Measurements from ENCODE around the gene PCNX1. TPM values are rescaled to one million over a fixed set of nuclear protein-coding genes. Genes with fewer than 3 reads are reported as not detected.
A peak's percentile ranks its signal among the peaks of the same experiment; 100 is the strongest.
"Not testable (repeated sequence)": the region's sequence is repeated elsewhere in the genome, so short reads cannot be mapped to it uniquely, and the experiment has no call there.

The PCNX1 gene
- polyA plus RNA-seq, 10 donors: 19.7 to 32.1 (median 23.7) TPM

DNA sequence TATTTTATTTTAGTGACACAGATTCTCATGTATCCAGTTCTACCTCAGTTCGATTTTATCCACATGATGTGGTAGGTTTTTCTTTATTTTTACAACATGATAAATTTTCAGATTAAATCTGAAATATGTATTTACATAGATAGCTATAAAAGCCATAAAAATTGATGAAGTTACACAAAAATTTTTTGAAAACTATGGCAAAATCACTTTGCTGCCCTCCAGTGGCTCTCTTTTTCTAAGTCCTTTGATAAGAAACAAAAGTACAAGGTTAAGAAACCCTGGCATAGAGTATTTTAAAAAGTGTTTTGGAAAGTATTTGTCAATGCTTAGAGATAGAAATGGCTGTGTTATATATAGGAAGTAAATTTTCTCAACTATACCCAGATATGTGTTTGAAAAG, 104.2 kb downstream of the PCNX1 start:
- no peak for DNase-seq

DNA sequence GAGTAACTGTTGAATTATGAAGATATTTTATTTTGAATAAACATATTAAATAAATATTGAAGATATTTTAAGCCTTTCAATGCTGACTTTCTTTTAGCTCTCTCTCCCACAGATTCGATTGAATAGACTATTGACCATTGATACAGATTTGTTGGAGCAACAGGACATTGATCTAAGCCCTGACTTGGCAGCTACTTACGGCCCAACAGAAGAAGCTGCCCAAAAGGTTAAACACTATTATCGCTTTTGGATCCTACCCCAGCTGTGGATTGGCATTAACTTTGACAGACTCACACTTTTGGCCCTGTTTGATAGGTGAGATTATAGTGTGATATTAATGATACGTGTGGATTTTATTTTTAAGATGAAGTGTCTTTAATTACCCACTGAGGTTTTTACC, 105.6 kb downstream of the PCNX1 start:
- no peak for DNase-seq

DNA sequence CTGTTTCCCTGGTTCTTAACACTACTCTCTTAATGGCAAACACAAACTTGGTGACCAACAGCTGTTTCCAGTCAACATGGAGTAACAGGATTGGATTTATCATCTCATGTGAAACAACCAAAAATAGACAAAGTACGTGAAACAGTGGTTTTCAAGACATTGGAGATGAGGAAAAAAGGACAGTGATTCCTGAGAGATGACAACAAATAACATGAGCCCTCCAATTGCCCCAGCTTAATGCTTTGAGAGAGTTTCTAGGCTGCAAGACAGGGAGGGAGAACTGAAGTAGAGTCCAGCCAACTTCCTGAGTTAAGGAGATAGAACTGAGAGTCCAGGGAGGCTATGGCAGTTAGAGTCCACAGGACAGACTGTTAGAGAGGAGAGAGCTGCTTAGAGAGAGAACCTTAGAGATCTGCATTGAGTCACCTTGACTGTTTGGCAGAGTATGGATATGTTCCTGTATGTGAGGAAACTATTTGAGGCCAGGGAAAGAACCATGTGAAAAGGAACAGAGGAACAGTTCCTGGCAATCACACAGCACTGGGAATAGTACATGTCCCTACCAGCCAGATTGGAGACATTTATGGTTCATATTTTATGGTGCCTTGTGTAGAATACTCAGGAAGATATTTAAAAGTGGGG, 106.4 kb downstream of the PCNX1 start:
- no peak for DNase-seq

DNA sequence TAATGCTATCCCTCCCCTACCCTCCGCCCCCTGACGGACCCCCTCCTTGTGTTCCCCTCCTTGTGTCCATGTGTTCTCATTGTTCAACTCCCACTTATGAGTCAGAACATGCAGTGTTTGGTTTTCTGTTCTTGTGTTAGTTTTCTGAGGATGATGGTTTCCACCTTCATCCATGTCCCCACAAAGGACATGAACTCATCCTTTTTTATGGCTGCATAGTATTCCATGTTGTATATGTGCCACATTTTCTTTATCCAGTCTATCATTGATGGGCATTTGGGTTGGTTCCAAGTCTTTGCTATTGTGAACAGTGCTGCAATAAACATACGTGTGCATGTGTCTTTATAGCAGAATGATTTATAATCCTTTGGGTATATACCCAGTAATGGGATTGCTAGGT, 112.7 kb downstream of the PCNX1 start:
- not testable (repeated sequence) for DNase-seq

DNA sequence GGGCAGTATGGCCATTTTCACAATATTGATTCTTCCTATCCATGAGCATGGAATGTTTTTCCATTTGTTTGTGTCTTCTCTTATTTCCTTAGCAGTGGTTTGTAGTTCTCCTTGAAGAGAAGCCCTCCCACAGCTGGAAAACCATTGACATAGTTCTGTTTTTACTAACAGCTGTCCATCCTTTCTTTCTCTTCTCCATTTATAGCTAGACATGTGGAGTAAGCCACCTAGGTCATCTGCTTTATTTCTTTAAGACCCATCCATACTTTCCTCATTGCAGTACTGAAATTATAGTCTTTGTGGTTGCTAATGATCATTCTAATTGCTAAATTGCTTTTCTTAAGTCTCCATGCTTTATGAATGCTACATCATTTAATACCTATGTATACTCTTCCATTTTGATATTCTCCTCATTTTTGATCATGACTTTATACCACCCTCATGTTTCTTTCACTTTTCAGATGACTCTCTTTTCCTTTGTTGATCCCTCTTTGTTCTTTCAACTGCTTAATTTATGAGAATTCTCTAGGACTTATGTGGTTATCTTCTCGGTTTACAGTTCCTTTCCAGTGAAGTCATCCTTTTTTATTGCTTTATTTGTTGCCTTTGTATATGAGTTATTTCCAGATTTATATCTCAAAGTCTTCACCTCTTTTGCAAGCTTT, 114.2 kb downstream of the PCNX1 start:
- peak in 1 of 3 donors; percentile 39 for DNase-seq

DNA sequence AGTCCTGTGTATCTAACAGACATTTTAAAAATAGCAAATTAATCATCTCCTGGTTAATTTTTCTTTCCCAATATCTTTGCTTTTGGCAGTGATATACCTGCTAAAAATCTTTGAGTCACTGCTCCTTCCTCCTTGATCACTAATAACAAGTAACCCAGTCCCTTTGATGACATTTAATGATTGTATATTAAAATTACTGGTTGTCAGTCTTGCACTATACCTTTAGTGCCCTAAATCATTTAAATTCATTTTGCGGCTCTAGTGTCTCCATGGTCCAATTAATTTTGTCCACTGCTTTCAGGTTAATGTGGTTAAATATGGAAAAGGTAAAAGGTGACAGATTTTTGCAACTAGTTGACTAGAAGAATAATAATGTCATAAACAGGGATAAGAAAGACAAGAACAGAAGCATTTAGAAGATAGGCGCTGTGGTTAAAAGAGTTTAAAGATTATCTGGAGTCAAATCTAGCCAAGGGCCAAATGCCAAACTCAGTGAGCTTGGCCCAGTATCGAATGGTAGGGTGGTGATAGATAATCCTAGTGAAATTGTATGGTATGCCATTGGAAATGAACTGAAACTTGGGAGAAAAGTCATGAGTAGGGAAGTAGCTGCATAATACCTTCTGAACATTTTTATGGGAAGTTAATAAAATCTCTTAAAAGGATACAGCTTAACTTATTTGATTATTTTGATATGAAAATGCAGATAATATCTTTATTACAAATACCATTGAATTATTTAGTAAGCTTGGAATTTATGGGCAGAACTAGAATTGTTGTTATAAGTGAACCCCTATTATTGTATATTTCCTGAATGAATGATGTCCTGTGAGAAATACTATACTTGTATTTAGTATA, 115.0 kb downstream of the PCNX1 start:
- no peak for DNase-seq

DNA sequence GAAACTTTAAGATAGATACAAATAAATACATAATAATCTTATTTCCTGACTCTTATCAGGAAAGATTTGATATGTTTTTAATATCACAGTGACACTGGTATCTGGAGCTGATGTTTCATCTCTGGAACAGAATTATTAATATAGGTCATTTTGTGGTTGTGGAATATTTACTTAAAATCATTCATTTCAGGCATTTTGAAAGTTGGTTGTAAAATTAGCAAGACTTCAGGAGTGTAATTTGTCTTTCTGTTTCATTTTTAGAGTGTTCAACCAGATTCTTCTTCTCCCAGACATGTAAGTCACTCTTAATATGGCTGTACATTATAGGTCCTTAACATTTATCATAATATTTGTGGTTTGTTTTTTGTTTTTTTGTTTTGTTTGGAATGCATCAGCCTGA, 115.7 kb downstream of the PCNX1 start:
- no peak for DNase-seq

DNA sequence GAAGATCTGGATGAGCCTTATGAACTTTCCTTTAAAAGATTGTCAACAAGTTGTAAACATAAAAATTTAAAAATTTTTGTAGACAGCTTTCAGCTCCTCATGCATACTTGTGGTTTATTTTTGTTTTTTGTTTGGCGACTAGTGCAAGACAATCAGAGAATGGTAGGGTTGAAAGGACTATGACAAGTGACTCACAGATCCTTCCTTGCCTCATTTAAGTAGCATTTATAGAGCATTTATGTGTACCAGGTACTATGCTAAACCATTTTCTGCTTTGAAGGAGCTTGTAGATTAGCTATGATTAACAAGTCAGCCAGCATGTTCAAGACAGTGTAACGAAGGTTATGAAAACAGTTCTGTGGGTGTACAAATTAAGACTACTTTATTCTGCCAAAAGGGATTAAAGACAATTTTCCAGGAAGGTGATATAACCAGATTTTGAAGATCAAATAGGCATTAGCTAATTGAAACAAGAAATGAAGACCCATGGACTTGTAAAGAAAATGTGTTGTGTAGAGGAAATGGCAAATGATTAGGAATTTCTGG, 122.0 kb downstream of the PCNX1 start:
- no peak for DNase-seq

DNA sequence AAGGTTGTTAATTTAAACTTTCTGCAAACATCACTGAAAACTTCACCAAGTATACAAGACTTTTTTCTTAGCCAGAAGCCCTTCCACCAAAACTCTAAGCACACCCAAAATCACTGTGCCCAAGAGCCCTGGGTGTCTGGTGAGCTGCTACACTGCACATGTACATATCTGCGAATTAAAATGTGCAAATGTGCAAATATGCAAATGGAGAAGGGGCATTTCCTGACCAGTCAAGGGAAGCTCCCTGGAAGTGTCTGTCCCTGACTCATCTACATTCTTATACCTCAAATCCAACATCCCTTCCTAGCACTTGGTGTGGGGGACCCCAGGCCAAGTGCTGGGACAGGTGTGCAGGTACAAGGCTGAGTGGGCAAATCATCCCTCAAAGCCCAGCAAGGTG, 123.7 kb downstream of the PCNX1 start:
- no peak for DNase-seq

DNA sequence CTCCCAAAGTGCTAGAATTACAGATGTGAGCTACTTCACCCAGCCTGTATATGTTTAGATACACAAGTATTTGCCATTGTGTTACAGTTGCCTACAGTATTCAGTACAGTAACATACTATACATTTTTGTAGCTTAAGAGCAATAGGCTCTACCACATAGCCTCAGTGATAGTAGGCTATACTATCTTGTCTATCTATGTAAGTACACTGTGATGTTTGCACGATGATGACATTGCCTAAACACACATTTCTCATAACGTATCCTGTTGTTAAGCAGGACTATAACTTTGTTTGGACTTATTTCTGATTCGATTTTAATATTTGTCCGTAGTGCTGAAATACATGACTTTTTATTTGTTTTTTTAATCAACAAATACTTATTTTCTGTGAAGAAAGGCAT, 129.2 kb downstream of the PCNX1 start:
- DNase-seq: no peak

DNA sequence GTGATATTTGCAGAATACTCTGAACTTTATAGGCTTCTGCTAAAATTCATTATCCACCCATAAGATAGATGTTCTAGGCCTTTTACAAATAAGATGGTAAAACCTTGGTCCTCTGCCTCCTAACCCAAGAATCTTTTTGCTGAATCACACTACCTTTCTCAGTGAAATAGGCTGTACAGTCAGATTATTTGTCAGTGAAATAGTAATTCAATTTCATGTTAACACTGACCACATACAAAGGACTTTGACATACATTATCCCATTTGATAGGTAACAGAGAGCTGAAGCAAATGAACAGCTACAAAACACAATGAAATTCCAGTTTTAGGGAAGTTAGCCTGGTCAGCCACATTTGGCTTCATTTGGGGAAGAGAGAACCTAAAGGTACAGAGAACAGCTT, 141.1 kb downstream of the PCNX1 start:
- no peak for DNase-seq

DNA sequence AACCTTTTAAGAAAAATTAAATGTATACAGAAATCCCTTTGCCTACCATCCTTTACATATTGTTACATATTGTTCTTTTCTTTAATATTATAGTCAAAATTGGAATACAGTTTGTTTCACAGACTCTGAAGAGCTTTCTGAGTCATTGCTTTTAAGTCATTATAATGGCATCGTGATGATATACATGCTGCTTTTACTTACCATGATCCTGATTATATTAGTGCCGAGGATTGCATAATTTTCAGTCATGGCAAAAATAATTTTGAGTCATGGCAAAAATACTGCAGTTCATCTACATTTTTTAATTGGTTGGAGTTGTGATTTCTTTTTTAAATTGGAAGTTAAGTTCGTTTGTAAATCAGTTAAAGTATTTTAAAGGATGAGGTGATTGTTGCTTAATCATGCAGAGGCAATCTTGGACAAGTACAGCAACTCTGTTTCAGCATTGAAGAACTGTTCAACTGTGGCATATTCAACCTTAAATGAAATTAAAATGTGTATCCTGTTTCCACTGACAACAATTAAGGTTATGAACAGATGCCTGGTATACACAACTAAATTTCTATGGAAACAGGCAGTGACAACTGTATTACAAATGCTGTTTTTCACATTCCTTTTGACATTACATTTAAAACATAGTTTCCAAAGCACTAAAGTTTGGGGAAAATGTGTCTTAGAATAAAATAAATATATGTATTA, 142.3 kb downstream of the PCNX1 start:
- DNase-seq: peak in 1 of 3 donors; percentile 4

DNA sequence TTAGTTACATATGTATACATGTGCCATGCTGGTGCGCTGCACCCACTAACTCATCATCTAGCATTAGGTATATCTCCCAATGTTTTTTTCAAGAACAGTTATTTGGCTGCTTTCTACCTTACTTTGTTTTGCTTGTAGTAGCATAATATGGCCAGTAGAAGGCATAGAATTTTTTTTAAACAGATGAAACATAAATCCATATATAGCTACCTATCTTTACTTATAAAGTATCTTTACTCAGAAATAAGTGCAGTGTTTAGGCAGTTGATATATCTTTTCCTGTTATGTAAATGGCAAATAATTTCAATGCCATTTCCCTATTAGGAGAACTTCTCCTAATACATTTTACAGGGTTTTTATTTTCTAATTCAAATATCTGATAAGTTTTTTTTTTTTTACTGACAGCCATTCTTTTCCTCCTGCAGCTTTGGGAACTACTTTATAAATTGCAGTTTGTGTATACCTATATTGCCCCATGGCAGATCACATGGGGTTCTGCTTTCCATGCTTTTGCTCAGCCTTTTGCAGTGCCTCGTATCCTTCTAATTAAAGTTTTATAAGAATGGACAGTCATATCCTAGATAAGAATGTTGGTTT, 143.1 kb downstream of the PCNX1 start:
- DNase-seq: no peak

DNA sequence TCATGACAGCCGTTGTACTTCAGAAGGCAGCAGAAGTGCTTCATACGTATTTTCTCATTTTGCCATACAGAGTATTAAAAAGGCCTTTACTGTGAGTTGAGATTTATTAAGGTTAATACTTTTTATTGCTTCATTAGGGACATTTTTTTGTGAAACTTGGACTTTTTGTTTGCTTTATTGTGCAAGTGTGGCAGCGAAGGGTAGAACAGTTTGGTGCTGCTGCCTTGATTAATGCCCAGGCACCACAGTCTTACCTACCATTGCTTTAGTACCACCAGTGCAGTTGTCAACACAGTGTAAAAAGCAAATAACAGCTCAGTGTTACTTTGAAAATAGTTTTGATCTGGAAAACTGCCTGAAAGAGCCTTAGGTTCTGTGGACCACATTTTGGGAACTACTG, 147.4 kb downstream of the PCNX1 start:
- DNase-seq: no peak

DNA sequence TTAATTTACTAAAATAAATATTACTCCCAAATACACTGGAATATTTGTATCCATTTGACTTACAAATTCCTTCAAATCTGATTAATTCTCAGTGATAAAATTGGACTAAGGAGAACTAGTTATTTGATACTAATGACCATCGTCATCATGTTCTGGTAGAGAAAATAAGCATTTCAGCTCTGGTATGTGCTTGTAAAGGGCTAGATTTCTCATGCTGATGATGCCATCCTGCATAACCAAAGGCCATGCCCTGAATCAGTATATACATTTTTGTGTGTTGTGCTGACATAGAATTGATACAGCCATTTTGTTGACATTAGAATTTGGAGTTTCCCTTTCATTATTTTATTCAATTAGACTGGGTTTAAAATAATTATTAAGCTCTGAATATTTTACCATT, 148.9 kb downstream of the PCNX1 start:
- DNase-seq: no peak

DNA sequence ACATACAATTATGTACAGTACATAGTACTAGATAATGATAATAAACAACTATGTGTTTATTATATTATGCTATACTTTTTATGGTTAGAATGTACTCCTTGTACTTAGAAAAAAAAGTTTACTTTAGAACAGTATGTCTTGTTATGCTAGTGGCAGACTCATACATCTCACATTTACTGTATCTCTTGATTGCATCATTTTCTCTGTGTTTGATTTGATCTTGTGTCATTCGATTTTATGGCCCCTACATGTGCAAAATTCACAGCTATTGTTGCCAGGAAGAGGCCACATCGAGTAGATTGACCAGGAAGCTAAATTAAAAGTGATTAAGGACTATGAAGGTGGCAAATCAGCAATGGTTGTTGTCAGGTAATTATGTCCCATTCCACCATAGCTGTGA, 153.0 kb downstream of the PCNX1 start:
- DNase-seq: no peak

DNA sequence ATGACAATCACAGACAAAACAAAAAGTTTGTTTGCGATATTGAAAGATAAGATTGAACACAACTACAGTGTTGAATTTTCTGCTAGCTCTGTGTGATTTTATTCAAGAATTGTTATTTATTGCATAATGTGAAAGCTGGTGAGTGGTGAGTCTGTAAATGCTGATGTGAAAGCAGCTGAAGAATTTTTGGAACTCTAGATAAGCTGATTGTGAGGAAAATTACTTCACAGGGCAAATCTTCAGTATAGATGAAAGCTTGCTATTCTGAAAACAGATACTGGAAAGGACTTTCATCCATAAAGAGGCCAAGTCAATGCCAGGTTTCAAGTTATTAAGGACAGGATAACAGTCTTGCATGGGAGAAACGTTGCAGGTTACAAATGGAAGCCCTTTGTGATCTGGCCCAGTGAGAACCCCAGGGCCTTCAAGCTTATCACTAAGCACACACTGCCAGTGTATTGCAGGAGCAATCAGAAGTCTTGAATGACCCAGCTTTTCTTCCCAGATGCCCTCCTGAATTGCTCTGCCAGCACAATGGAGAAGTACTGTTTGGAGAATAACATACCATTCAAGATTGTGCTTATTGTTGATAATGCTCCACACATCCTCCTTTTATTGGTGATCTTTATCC, 153.7 kb downstream of the PCNX1 start:
- no peak for DNase-seq

DNA sequence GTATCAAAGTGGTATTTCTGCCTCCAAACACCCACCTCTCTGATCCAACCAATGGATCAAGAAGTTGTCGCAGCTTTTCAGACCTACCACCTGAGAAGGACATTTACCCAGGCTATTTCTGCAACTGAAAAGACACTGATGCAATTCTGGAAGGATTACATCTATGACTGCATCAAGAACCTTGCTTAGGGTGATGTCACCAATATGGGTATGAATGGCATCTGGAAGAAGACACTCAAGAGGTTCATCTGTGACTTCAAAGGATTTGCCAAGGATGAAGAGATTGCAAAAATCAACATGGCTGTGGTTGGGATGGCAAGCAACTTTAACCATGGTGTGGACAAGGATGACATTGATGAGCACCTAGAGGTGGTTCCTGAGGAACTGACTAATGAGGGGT, 154.2 kb downstream of the PCNX1 start:
- DNase-seq: no peak

DNA sequence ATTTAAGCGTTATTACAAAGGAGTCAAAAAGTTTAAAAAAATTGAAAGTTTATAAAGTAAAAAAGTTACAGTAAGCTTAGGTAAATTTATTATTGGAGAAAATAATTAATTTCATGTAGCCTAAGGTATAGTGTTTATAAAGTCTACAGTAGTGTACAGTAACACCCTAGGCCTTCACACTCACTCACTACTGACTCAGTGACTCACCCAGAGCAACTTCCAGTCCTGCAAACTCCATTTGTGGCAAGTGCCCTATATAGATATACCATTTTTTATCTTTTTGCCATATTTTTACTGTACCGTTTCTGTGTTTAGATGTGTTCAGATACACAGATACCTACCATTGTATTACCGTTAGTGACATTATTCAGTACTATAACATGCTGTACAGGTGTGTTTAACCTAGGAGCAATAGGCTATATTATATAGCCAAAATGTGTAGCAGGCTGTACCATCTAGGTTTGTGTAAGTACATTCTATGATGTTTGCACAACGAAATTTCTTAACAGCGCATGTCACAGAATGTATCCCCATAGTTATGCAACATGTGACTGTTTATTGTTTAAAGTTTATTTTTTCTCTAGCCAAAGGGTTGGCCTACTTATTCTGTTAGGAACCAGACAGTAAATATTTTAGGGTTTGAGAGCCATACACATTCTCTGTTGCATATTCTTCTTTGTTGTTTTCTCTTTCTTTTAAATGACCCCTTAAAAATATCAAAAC, 155.5 kb downstream of the PCNX1 start:
- no peak for DNase-seq

DNA sequence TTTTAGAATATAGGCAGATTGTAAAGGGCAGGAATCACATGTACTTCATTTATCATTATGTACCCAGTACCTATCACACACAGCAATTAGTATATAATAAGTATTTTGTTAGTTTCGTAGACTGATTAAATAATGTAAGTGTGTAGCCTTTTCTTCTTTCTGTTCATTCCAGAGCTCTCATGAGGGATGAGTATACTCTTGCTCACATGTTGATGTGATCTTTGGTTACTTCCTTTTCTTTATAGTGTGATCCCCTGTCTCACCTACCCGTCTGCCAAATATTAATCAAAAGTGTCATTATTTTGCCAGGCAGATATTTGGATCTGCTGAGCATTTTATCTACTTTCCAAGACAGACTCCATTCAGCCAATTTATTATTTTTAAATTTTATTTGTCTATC, 156.1 kb downstream of the PCNX1 start:
- DNase-seq: no peak
